GM21381 (cell line): ENCODE data around the gene AGA.
A peak's percentile ranks its signal among the peaks of the same experiment; 100 is the strongest.

Experiments
- ATAC-seq: cut with Tn5 transposase; IDR thresholded peaks from one replicate; pipeline ENCODE4 v1.9.1; 2021; ENCODE audit warnings: mild to moderate bottlenecking, moderate library complexity; ENCODE audit not compliant: unreplicated experiment

The AGA gene

GRCh38 chr4:177441803-177442622 is at the start of gene AGA:
TSS of gene AGA (minus strand) at chr4:177442437. CDS start at chr4:177442375, 62 bp downstream.
- ATAC-seq: peak; percentile 91

- no peak for ATAC-seq
Observed at GRCh38 chr4:177492022-177492421, 49.8 kb upstream of the AGA start.

DNA sequence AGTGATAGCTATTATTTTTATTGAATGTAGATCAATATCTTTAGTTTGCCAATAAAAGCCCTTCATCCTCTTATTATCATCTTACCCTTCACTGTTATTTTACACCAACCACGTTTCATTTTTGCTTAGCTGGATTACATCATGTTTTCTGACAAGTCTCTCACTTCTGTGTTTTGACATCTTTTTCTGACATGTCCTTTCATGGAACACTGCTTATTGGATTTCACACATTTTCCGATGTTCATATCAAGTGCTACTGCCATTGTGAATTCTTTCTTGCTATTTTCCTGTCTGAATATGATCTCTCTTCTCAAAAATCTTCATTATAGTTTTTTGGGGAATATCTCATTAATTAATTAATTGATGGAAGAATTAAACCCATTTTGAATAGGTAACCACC is 48.5 kb upstream of the AGA start:
- ATAC-seq: no peak

DNA sequence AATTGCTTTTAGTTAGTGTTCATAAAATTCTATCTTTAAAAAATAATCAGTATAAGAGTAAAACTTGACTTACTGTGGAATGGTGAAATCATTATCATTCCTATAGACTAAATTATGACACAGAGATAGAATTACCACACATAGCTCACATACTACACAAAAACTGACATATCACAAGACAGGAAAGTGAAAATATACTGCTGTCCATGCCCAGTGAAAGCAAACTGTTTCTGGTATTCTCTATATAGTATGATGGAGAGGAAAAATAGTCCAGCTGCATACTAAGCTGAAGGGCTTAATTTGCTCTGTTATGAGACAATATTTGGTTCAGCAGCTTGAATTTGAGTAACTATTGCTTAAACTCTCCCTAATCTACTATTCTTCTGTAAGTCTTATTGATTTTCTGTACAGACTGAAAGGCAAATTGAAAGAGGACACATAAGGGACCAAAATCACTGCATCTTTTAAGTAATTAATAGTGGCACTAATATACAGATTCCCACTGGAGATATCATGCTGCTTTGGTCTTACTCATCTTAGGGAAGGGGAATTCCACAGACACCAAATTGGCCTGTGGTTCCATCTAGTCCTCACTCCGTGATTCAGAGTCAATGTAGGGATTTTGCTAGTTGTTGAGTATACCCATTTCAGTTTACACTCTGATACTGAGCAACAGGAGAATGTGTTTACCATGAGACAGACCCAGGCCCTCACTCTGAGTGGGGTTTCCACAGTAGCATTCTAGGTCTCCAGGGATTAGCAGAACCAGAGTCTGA is 47.4 kb upstream of the AGA start:
- no peak for ATAC-seq

- ATAC-seq: no peak
Observed at GRCh38 chr4:177487977-177488376, 45.7 kb upstream of the AGA start.

DNA sequence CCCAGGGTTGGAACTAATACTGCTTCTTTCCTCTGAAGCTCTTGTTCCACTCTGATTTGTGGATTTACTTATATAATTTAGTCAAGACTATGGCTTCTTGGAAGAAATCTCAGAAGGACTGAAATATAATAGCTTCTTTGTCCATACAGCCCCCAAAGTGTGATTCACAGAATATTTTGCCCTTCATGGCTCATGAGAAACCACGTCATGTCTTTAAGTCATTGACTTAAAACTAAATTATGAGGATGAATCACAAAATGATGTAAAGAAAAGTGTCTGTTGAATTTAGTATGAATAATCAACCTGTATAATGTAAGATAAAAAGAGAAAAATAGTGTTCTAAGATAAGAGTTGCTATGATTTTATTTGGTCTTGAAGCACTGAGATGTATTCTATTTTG is 43.3 kb upstream of the AGA start:
- no peak for ATAC-seq

DNA sequence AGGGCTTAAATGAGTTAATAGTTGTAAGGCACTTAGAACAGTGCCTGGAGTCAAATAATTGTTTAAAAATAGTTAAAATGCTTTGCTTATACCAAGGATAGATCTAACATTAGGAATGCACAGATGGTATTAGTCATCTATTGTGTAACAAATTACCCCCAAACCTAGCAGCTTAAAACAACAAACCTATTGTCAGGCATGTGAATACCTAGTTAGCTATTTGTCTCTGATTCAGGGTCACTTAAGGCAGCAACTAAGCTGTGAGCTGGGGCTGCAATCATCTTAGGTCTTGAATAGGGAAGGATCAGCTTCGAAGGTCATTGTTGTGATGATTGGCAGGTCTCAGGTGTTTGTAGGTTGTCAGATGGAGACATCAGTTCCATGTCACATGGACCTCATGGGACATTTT is 42.4 kb upstream of the AGA start:
- ATAC-seq: no peak

GRCh38 chr4:177483760-177484159 is 41.5 kb upstream of the AGA start:
- no peak for ATAC-seq

DNA sequence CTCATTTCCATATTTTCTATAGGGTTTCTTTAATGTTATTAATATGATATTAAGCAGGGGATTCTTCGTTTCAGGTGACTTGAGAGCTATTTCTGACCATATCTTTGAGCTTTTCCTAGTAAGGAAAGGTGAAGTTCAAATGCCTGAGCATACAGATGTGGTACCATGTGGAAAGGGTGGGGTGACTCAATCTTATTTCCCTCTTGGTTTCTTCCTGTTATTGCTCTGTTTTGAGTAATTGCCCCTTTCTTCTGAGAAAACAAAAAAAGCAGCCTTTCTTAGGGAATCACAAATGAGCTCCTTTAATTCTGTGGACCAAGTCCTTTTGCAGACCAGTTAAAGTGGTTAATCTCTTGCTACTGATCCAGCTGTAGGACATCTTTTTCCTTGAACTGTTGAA is 41.0 kb upstream of the AGA start:
- ATAC-seq: no peak

GRCh38 chr4:177482367-177482766 is 40.1 kb upstream of the AGA start:
- ATAC-seq: no peak

DNA sequence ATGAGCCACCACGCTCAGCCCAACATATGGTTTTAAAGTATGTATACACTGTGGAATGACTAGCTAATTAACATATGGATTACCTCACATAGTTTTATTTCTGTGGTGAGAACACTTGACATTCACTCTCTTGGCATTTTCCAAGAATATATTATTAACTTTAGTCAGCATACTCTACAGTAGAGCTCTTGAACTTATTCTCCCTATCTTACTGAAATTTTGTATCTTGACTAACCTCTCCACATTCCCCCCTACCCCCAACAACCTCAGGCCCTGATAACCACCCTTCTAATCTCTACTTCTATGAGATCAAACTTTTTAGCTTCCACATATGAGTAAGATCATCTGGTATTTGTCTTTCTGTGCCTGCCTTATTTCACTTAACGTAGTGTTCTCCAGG is 38.6 kb upstream of the AGA start:
- no peak for ATAC-seq

GRCh38 chr4:177479063-177479462 is 36.8 kb upstream of the AGA start:
- no peak for ATAC-seq

- ATAC-seq: no peak
Observed at GRCh38 chr4:177478496-177478895, 36.3 kb upstream of the AGA start.

DNA sequence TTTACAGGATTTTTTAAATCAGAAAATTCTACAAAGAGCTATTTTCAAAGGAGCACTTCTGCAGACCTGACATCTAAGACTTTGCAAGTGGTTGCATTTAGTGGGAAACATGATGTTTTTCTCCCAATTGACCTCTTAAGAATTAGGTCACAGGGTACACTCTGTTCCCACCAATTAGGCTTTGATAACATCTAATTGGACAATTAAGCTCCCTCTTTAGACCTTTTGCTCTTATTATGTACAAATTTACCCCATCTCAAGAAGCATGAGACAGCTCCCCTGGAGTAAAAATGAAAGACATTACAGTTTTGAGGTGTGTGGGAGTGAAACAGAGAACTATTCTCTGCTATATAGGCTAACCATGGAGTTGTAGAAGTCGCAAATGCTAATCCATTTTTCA is 31.8 kb upstream of the AGA start:
- ATAC-seq: no peak

- no peak for ATAC-seq
Observed at GRCh38 chr4:177464026-177464425, 21.8 kb upstream of the AGA start.

GRCh38 chr4:177461606-177462005 is 19.4 kb upstream of the AGA start:
- no peak for ATAC-seq

GRCh38 chr4:177460460-177460859 is 18.2 kb upstream of the AGA start:
- no peak for ATAC-seq

DNA sequence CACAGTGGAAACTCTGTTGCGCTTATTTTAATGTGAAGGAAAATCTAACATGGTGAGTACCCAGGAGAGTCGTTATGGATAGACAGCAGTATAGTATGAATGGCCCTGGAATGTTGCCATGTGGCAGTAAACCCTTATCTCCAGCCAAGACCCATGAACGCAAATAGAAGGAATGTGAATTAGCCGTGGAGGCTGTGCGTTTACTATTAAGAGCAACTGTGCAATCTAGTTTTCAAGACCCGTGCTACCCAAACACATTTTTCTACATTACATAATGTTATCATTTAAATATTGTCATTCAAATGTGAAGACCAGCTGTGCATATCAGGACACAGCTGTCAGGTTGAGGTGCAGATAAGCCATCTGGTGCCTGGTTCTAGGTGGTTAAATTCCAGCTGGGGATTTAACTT is 13.3 kb upstream of the AGA start:
- no peak for ATAC-seq

DNA sequence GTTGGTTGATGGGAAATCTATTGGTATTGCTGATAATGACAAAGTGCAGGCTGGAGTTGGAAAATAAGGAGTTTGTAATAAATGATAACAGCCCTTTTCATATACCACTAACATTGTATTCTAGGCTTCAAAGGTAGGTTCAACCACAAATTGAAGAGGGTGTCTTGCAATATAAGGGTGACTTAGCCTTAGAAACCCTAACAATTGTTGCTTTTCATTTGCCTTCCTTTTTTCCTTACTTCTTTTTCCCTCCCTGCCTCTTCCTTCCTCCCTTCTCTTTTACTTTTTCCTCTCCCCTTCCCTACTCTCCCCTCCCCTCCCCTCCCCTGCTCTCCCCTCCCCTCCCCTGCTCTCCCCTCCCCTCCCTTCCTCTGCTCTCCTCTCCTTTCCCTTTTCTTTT is 10.9 kb upstream of the AGA start:
- ATAC-seq: no peak

DNA sequence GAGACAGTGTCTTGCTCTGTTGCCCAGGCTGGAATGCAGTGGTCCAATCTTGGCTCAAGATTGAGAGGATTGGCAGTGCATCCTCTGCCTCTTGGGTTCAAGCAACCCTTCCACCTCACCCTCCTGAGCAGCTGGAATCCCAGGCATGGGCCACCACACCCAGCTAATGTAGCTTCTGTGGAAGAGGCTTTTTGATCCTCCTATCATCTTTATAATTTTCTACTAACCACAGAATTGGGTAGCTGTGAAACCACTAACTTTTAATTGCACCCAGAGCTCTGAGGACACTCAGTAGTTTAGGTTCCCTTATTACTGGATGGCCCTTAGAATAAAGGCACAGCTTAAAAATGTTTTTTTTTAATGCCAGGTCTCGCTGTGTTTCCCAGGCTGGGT is 8.9 kb upstream of the AGA start:
- no peak for ATAC-seq

DNA sequence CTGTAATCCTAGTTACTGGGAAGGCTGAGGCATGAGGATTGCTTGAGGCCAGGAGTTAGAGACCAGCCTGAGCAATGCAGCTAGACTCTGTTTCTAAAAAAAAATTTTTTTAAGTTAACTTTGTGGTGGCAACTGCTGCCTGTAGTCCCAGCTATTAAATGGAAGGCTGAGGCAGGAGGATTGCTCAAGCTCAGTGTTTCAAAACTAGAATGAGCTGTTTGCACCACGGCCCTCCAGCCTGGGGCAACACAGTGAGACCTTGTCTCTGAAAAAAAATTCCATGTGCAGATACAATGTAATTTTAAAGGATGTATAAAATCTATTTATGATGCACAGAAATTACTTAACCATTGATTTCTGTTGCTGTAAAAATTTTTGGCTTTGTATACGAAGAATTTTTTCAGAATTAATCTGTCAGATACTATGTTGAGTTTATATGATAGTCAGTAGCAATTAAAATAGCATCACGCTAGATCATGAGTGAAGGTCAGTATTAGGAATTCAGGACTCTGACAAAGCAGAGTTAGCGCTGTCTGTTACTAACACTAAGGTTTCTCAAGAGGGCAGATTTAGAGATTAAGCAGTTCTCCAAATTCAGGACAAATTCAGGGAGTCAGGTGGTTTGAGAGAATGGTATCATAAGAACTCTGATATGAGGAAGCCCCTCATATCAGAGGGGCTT is 8.3 kb upstream of the AGA start:
- ATAC-seq: no peak

GRCh38 chr4:177448850-177449249 is 6.6 kb upstream of the AGA start:
- no peak for ATAC-seq
